ENCODE results near the gene IL18RAP.

IL18RAP gene

DNA sequence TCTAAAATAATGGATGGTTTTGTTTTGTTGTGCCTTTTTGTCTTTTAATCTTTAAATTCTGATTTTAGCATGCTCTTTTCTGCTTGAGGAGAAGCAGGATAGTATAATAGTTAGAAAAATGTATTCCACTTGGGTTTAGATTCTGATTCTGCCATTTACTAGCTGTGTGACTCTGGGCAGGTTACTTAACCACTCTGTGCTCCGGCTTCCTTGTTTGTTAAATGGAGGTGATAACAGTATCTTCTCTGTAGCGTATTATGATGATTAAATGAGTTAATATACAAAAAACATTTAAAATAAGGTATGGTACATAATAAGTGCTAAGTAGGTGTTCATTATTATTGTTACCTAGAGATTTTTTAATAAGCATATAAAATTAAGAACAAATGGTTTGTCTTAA is 26.9 kb upstream of the IL18RAP start:
- H3K4me3 ChIP-seq (ENCODE audit: low read depth, low read length) = no peak overlapping the region
- H2AFZ ChIP-seq (ENCODE audit: low read length, unreplicated experiment) = no peak overlapping the region
- no peak overlapping the region for H3K27ac ChIP-seq (ENCODE audit: low read depth, low read length)
- no peaks in the 10 kb centered on the region for H3K27me3 ChIP-seq (ENCODE audit: insufficient read depth, low read length)
- no peaks in the 10 kb centered on the region for H3K79me2 ChIP-seq (ENCODE audit: control insufficient read depth, insufficient read depth, low read length, unreplicated experiment)
- H3K4me1 ChIP-seq (ENCODE audit: control insufficient read depth, insufficient read depth, low read length, unreplicated experiment) = peaks cover under 1% of the 10 kb centered on the region
- H3K36me3 ChIP-seq (ENCODE audit: insufficient read depth, low read length) = no peaks in the 10 kb centered on the region

DNA sequence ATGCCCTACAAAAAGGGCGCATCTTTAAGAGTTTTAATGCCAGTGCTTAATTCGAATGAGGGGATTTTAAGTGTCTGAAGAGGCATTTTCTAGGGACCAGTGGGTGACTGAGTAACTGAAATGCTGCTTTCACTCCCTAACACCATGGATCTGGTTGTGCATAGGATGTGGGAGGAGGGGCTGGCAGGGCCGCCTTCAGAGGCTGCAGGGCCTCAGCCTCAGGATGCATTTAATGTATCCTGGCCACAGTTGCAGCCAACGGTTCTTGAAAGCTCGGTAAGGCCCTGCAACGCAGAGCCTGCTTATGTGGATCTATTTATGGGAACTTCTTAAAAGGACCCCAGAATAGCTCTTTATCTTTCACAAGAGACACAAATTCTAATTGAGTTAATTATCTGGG is 25.8 kb upstream of the IL18RAP start:
- H3K27ac ChIP-seq (ENCODE audit: low read depth, low read length) = no peak overlapping the region
- no peaks in the 10 kb centered on the region for H3K79me2 ChIP-seq (ENCODE audit: control insufficient read depth, insufficient read depth, low read length, unreplicated experiment)
- H3K27me3 ChIP-seq (ENCODE audit: insufficient read depth, low read length) = no peaks in the 10 kb centered on the region
- no peak overlapping the region for H3K4me3 ChIP-seq (ENCODE audit: low read depth, low read length)
- H3K4me1 ChIP-seq (ENCODE audit: control insufficient read depth, insufficient read depth, low read length, unreplicated experiment) = peaks cover 11% of the 10 kb centered on the region
- no peak overlapping the region for H2AFZ ChIP-seq (ENCODE audit: low read length, unreplicated experiment)
- no peaks in the 10 kb centered on the region for H3K36me3 ChIP-seq (ENCODE audit: insufficient read depth, low read length)

DNA sequence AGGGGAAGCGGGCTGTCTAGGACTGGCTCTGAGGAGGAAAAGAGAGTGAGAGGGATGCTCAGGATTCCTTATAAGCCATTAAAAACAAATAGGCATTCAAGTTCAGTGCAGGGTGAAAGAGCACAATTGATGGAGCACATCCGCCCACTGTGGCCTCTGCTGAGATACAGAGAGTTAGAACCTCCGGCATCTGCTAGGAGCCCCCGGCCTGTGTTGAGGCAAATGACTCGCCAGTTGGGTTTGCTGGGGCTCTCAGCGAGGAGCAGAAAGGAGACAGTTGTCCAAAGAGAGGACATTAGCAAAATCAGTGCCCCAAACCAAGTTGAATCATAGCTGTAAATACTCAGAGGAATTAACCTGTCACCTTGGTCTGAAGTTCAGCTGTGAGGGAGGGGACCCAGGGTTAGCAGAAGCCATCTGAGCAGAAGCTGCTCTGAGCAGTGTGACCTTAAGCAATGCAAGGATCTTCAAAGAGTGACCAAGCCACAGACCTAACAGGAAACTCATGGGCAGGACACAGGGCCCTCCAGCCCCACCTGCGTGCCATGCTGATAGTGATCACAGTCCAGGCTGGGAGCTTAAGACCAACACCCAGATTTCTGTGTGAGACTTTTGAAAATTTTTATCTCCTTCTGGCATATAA is 23.3 kb upstream of the IL18RAP start:
- Histone ChIP-seq H3K4me1 (ENCODE audit: control insufficient read depth, insufficient read depth, low read length, unreplicated experiment) (peaks cover 11% of the 10 kb centered on the region), H3K4me3 (ENCODE audit: low read depth, low read length) (no peak overlapping the region), H3K79me2 (ENCODE audit: control insufficient read depth, insufficient read depth, low read length, unreplicated experiment) (no peaks in the 10 kb centered on the region), H3K36me3 (ENCODE audit: insufficient read depth, low read length) (no peaks in the 10 kb centered on the region), H3K27me3 (ENCODE audit: insufficient read depth, low read length) (no peaks in the 10 kb centered on the region), H2AFZ (ENCODE audit: low read length, unreplicated experiment) (no peak overlapping the region), H3K27ac (ENCODE audit: low read depth, low read length) (no peak overlapping the region)

DNA sequence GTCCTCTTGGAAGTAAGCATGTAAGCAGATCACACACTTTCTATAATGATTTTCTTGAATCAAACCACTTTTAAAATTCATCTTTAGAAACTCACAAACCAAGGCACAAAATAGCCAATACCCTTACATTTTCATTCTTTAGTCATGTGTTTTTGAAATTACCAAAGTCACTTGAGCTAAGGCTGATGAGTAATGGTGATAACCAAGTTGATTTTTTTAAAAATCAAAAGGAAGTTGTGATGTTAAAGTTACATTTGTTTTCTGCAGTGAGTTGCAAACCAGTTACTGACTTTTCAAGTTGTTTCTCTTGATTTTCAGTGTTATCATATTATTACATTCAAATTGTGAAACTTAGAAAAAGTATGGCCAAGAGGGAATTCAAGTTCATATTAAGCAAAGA is 21.5 kb upstream of the IL18RAP start:
- no peaks in the 10 kb centered on the region for H3K27me3 ChIP-seq (ENCODE audit: insufficient read depth, low read length)
- no peak overlapping the region for H3K27ac ChIP-seq (ENCODE audit: low read depth, low read length)
- H2AFZ ChIP-seq (ENCODE audit: low read length, unreplicated experiment) = peak overlapping the region; percentile 8
- H3K4me3 ChIP-seq (ENCODE audit: low read depth, low read length) = no peak overlapping the region
- H3K4me1 ChIP-seq (ENCODE audit: control insufficient read depth, insufficient read depth, low read length, unreplicated experiment) = peaks cover 11% of the 10 kb centered on the region
- no peaks in the 10 kb centered on the region for H3K79me2 ChIP-seq (ENCODE audit: control insufficient read depth, insufficient read depth, low read length, unreplicated experiment)
- H3K36me3 ChIP-seq (ENCODE audit: insufficient read depth, low read length) = no peaks in the 10 kb centered on the region

DNA sequence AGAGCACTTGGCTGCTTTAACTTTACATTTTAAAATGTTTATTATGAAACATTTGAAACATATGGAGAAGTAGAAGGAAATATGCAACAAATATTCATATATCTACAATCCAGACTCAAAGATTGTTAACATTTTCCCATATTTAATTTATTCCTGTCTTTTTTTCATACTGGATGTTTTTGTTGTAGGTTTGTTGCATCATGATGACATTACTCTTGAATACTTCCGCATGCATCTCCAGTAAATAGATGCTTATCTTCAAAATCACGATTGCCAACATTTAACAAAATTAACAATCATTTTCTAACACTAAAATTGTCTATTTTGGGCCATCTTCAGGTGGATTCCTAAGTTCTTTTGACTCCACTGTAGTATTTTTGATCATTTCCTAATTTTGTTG is 21.1 kb upstream of the IL18RAP start:
- Histone ChIP-seq H3K36me3 (ENCODE audit: insufficient read depth, low read length) (no peaks in the 10 kb centered on the region), H2AFZ (ENCODE audit: low read length, unreplicated experiment) (no peak overlapping the region), H3K4me1 (ENCODE audit: control insufficient read depth, insufficient read depth, low read length, unreplicated experiment) (peaks cover 11% of the 10 kb centered on the region), H3K27me3 (ENCODE audit: insufficient read depth, low read length) (no peaks in the 10 kb centered on the region), H3K79me2 (ENCODE audit: control insufficient read depth, insufficient read depth, low read length, unreplicated experiment) (no peaks in the 10 kb centered on the region), H3K4me3 (ENCODE audit: low read depth, low read length) (no peak overlapping the region), H3K27ac (ENCODE audit: low read depth, low read length) (no peak overlapping the region)

DNA sequence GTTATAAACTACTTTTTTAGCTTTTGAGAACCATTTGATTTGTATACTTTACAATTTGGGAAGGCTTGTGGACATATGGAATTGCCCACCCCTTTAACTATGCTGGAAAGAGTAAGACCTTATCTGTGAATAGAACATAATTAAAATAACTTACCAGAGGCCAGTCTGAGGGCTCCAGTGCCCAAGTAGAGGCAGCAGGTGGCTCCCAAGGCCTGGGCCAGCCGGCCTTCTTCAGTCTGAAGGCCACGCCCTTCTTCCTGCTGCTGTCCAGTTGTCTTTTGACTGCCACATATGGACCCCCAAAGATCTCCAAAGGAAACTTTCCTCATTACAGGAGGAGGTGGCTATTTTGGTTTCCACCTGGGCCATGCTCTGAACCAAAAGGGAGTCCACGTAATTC is 12.0 kb upstream of the IL18RAP start:
- Histone ChIP-seq H3K4me3 (ENCODE audit: low read depth, low read length) (no peak overlapping the region), H2AFZ (ENCODE audit: low read length, unreplicated experiment) (no peak overlapping the region), H3K36me3 (ENCODE audit: insufficient read depth, low read length) (no peaks in the 10 kb centered on the region), H3K27me3 (ENCODE audit: insufficient read depth, low read length) (no peaks in the 10 kb centered on the region), H3K27ac (ENCODE audit: low read depth, low read length) (no peak overlapping the region), H3K4me1 (ENCODE audit: control insufficient read depth, insufficient read depth, low read length, unreplicated experiment) (no peaks in the 10 kb centered on the region), H3K79me2 (ENCODE audit: control insufficient read depth, insufficient read depth, low read length, unreplicated experiment) (no peaks in the 10 kb centered on the region)

DNA sequence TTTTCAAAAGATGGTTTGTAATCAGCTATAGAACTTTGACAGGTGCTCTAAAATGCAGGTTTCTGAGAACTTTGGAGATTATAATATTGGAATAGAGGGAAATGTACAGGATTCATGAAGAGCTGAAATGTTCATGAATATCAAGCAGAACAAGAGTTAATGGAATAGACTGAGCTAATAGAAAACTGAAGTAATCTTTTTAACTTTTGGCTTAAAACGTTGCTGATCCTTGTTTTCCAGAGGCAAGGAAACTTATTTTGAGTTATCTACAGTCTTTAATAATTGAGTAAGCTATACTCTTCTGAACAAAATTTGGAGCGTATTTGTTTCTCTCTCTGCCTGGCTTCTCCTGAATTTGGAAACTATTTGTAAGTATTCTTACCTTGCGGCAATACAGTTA is 10.8 kb upstream of the IL18RAP start:
- no peaks in the 10 kb centered on the region for H3K79me2 ChIP-seq (ENCODE audit: control insufficient read depth, insufficient read depth, low read length, unreplicated experiment)
- H3K4me3 ChIP-seq (ENCODE audit: low read depth, low read length) = no peak overlapping the region
- H3K27ac ChIP-seq (ENCODE audit: low read depth, low read length) = no peak overlapping the region
- H3K36me3 ChIP-seq (ENCODE audit: insufficient read depth, low read length) = no peaks in the 10 kb centered on the region
- H3K4me1 ChIP-seq (ENCODE audit: control insufficient read depth, insufficient read depth, low read length, unreplicated experiment) = no peaks in the 10 kb centered on the region
- H3K27me3 ChIP-seq (ENCODE audit: insufficient read depth, low read length) = no peaks in the 10 kb centered on the region
- no peak overlapping the region for H2AFZ ChIP-seq (ENCODE audit: low read length, unreplicated experiment)

DNA sequence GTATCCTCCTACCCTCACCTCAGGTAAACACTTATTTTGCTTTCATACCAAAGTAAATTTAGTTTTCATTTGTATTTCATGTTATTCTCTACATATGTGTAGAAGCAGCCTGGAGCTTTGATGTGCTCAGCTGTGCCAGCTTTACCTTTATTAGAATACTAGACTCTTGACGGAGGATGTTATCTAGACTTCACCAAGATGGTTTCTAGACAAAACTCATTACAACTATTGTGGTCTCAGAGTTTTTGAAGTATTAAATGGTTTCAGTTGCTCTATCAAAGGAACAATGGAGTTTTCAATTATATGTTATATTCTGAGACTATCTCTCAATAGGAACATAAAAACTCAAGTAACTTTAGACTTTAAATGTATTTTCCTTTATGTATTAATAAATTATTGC is 5.0 kb upstream of the IL18RAP start:
- Histone ChIP-seq H3K27me3 (ENCODE audit: insufficient read depth, low read length) (peaks cover 31% of the 10 kb centered on the region), H3K36me3 (ENCODE audit: insufficient read depth, low read length) (no peaks in the 10 kb centered on the region), H3K27ac (ENCODE audit: low read depth, low read length) (no peak overlapping the region), H3K79me2 (ENCODE audit: control insufficient read depth, insufficient read depth, low read length, unreplicated experiment) (no peaks in the 10 kb centered on the region), H3K4me1 (ENCODE audit: control insufficient read depth, insufficient read depth, low read length, unreplicated experiment) (peaks cover 4% of the 10 kb centered on the region), H3K4me3 (ENCODE audit: low read depth, low read length) (no peak overlapping the region), H2AFZ (ENCODE audit: low read length, unreplicated experiment) (no peak overlapping the region)

DNA sequence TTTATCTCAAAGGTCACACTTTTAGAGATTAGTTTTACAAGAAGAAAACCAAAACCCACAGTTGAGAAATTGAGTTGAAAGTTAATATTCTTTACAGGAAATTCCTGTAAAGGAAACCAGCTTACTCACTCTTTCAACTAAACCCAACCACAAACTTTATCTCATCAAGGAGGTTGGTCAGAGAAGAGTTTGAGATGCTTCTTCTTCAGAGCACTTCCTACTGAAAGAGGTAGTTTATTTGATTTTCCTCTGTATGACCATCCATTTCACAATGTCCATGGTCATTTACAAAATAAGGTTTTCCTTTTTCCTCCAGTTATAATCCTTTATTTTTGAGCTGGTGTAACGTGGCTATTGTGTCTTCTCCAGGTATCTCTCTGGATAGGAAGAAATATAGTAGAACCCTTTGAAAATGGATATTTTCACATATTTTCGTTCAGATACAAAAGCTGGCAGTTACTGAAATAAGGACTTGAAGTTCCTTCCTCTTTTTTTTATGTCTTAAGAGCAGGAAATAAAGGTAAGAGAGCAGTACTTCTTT is 4.5 kb upstream of the IL18RAP start:
- H3K36me3 ChIP-seq (ENCODE audit: insufficient read depth, low read length) = no peaks in the 10 kb centered on the region
- no peak overlapping the region for H3K27ac ChIP-seq (ENCODE audit: low read depth, low read length)
- H2AFZ ChIP-seq (ENCODE audit: low read length, unreplicated experiment) = no peak overlapping the region
- H3K27me3 ChIP-seq (ENCODE audit: insufficient read depth, low read length) = peaks cover 36% of the 10 kb centered on the region
- H3K4me3 ChIP-seq (ENCODE audit: low read depth, low read length) = no peak overlapping the region
- H3K4me1 ChIP-seq (ENCODE audit: control insufficient read depth, insufficient read depth, low read length, unreplicated experiment) = peaks cover 4% of the 10 kb centered on the region
- no peaks in the 10 kb centered on the region for H3K79me2 ChIP-seq (ENCODE audit: control insufficient read depth, insufficient read depth, low read length, unreplicated experiment)

DNA sequence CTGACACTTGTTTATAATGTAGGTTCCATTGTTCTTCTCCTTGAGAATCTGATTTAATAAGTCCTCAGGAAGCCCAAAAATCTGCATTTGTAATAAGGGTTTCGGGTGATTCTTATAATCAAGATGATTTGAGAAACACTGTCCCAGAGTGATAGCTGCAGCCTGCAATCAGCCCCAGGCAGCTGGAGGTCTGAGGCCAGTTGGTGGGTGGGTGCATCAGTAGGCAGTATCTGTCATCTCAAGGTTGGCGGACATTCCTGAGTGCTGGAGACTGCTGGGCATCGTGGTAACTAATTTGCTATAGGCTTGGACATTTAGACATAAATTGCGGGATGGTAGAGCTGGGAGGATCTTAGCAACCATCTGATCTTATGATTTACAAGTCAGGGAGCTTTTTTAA is 2.7 kb upstream of the IL18RAP start:
- H3K27me3 ChIP-seq (ENCODE audit: insufficient read depth, low read length) = peaks cover 49% of the 10 kb centered on the region
- no peaks in the 10 kb centered on the region for H3K79me2 ChIP-seq (ENCODE audit: control insufficient read depth, insufficient read depth, low read length, unreplicated experiment)
- H3K36me3 ChIP-seq (ENCODE audit: insufficient read depth, low read length) = no peaks in the 10 kb centered on the region
- H3K4me3 ChIP-seq (ENCODE audit: low read depth, low read length) = no peak overlapping the region
- H2AFZ ChIP-seq (ENCODE audit: low read length, unreplicated experiment) = no peak overlapping the region
- peaks cover 4% of the 10 kb centered on the region for H3K4me1 ChIP-seq (ENCODE audit: control insufficient read depth, insufficient read depth, low read length, unreplicated experiment)
- no peak overlapping the region for H3K27ac ChIP-seq (ENCODE audit: low read depth, low read length)

DNA sequence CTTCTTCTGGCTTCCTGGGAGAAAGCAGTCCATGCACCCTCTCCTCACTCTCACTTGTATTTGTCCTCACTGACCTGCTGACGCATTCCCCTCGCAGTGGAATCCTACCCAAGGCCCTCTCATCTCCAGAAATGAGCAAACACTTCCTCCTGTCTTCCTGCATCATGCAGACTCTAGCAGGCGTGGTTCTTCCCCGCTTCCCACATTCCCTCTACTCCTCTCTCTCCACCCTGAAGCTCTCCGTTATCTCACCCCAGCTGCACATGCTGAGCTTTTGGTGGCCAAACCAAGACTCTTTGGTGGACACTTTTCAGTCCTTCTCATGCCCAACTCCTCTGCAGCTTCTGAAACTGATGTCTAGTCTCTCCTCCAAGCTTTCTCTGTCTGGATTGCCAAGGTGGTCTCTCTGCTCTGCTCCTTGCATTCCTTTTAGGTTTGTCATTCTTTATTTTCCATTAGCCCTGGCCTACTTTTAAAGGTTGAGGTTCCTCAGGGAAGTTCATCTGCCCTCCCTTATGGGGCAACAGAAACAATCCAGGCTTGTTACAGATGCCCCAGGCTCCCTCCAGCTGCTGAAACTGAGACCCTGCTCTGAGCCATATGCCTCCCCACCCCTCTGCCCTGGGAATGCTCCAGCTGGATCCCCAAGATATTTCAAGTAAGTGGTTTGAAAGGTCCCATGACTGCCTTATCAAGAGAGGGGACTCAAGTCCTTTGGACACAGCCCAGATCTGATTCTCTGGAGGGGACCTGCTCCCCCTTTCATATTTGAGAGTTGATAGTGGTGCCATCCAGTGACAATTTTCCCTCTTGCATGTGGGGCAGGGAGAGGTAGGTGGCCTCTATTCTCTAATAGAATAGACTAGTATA is 835 bp upstream of the IL18RAP start:
- peaks cover 49% of the 10 kb centered on the region for H3K27me3 ChIP-seq (ENCODE audit: insufficient read depth, low read length)
- no peaks in the 10 kb centered on the region for H3K79me2 ChIP-seq (ENCODE audit: control insufficient read depth, insufficient read depth, low read length, unreplicated experiment)
- no peaks in the 10 kb centered on the region for H3K36me3 ChIP-seq (ENCODE audit: insufficient read depth, low read length)
- no peak overlapping the region for H2AFZ ChIP-seq (ENCODE audit: low read length, unreplicated experiment)
- H3K27ac ChIP-seq (ENCODE audit: low read depth, low read length) = no peak overlapping the region
- H3K4me3 ChIP-seq (ENCODE audit: low read depth, low read length) = no peak overlapping the region
- H3K4me1 ChIP-seq (ENCODE audit: control insufficient read depth, insufficient read depth, low read length, unreplicated experiment) = peaks cover 4% of the 10 kb centered on the region
